GM15510 (cell line): ENCODE measurements around the gene EHMT2.

Source experiments
- POLR2A ChIP-seq: IDR thresholded peaks from 3 replicates; pipeline ENCODE4 v1.6.1; 2011; ENCODE audit warnings: borderline replicate concordance; ENCODE audit not compliant: insufficient read length; ENCODE audit errors: extremely low read depth

EHMT2 gene

DNA sequence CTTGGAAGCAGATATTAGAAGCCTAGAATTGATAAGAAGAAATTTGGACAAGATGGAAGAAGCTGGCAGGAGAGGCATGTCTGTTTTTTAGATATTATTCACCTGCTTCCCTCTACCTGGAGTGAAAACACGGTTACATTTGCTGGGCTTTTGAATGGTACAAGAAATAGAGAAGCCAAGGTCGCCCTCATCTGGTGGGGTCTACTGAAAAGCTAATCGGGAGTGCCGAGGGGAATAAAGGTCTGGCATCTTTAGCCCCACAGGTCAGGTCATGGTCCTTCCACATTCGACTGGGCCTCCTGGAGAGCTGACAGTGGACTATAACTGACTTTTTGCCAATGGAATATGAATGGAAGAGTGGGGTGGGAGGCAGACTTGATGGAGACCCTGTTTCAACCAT lies 25.4 kb upstream of the EHMT2 start:
- TF ChIP-seq POLR2A, result no peak

GRCh38 chr6:31920811-31921210 lies 23.3 kb upstream of the EHMT2 start:
- no peak for TF ChIP-seq POLR2A

DNA sequence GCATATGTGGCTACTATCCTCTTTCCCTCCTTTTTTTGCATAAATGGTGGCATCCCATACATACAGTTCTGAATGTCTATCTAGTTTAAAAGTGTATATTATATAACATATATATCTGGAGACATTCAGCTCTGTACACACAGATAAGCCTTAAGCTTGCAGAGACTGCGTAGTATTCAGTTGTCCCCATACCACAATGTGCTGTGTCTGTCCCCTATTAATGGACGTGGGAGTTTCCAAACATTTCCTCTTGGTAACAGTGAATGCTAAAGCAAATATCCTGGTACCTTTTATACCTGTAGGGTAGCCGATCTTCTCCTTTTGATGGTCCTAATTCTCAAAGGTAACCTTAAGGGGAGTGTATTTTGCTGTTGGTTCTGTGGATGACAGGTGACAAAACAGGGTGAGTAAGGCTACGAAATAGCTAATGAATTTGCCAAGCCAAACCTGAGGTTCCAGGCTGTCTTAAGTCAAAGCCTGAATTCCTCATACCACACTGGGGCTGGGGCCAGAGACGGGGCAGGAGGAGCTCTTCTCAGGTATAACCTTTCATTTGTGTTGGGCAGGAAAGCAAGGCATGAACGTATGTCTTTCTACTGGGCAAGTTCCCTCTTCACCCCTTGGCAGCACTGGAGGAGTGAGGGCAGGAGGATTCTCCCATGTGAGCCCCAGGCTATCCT lies 22.3 kb upstream of the EHMT2 start:
- no peak for TF ChIP-seq POLR2A

- TF ChIP-seq POLR2A, result no peak
Measured at GRCh38 chr6:31918069-31918720, 20.7 kb upstream of the EHMT2 start.

DNA sequence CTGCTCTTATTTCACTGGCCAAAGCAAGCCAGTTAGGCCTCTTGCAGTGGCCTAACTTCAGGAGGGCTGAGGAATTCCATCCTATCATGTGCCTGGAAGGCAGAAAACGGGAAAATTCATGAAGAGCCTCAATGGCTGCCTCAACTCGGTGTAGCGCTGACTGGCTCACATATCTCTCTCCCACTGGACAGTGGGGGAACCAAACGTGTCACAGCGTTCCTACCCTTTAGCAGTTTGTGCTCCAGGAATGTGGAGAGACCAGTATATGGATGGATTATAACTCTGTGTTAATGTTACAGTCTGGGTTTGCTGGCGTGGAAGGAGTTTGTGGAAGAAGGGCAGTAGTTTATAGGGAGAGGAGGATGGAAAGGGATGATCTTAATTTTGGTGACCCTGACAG lies 18.3 kb upstream of the EHMT2 start:
- TF ChIP-seq POLR2A, result no peak

- no peak for TF ChIP-seq POLR2A
Measured at GRCh38 chr6:31915351-31915750, 17.9 kb upstream of the EHMT2 start.

GRCh38 chr6:31911826-31912585 lies 14.5 kb upstream of the EHMT2 start:
- no peak for TF ChIP-seq POLR2A

DNA sequence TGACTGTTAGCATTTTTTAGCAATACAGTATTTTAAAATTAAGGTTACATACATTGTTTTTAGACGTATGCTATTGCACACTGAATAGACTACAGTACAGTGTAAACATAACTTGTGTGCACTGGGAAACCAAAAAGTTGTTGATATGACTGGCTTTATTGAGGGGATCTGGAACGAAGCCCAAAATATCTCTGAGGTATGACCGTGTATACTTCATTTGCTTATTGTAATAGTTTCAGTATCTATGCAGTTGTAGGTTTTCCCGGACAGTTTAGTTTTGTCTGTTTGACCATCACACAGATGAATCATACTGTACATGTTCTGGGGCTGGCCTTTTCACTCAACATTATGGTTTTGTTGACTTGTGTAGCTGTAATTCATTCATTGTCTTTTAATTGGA lies 11.3 kb upstream of the EHMT2 start:
- no peak for TF ChIP-seq POLR2A

GRCh38 chr6:31907158-31907813 lies 9.8 kb upstream of the EHMT2 start:
- no peak for TF ChIP-seq POLR2A

DNA sequence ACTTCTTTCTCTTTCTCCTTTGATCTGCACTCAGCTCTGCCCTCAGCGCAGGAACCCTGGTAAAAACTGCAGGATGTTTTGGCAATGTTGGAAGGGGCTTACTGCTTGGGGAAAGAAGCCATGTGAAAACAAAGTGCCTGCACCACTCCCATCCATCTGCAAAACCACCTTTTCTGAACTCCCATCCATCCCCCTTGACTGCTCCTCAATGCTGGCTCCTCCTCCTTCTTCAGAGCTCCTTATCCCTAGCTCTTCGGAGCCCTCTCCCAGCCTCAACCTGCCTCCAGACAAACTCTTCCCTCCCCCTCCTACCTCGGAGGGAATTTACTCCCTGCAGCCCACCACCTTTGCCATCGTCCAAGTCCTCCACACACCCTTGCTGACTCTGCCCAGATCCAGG lies 8.6 kb upstream of the EHMT2 start:
- TF ChIP-seq POLR2A, result no peak

GRCh38 chr6:31905041-31905440 lies 7.5 kb upstream of the EHMT2 start:
- TF ChIP-seq POLR2A, result no peak

DNA sequence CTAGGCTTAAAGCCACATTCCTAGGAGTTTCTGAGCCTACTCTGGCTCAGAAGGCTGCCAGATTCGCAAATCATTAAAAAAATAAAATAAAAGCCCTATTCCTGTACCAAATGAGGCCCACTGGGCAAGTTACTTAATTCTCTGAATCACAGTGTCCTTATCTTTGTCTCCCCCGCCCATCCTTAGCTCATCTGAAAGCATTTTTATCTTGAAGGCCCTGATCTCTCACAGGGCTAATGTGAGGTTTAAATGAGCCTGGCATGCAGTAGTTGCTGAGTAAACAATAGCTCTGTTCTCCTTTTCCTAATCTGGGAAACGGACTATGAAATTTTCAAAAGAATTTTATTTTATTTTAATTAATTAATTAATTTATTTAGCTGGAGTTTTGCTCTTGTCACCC lies 6.5 kb upstream of the EHMT2 start:
- TF ChIP-seq POLR2A, result no peak

DNA sequence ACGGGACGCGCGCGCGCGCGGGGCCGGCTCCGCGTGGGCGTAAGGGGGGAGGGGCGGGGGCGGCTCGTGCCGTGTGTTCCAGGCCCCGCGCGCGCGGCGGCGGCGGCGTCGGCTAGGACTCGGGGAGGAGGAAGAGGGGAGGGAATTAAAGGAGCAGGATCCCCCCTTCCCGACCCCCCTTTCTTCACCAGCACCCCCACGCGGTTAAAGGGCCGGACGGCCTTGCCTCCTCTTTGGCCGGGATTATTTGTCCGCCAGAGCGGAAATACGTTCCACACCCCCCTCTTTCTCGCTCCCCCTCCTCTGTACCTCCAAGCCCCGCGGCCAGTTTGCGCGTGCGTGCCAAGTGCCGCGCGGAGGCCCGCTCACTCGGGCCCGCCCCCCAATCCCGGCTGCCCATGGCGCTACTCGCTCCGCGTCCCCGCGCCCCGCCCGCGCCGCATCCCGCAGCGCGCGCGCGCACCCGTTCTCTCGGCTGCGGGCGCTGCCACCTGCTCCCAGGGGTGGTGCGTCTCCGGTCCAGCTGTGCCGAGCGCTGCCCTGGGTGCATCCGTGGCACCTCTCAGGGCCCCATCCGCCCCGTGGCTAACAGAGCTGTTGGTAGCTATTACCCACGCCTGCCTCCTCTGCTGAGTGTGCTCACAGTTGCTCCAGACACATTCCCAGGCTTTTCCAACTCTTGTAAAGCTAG lies 4.6 kb upstream of the EHMT2 start, which contains the start of gene ZBTB12:
TSS of gene ZBTB12 (minus strand) at position 134 of the 691 bp plus-strand sequence. CDS start 781 bp downstream, outside the sequence.
- TF ChIP-seq POLR2A, result no peak

- TF ChIP-seq POLR2A, result no peak
Measured at GRCh38 chr6:31901415-31901952, 4.0 kb upstream of the EHMT2 start.
